Uterus (tissue), 2 donors: ENCODE measurements around the gene CHEK2.

Source experiments
- POLR2A ChIP-seq, 2 donors: fragments of 450-650 bp; IDR thresholded peaks; one replicate each; pipeline ENCODE4 v1.6.1; 2016; ENCODE audit warnings: antibody characterized with exemption in 2 of 2, mild to moderate bottlenecking in 1 of 2, moderate library complexity in 1 of 2
- TF ChIP-seq, protein P1 (sequence below), 4 experiments: fragments of 200-600 bp in 2 of 4; fragments of 450-650 bp in 2 of 4; sonication (generic) in 2 of 4; IDR thresholded peaks; one replicate each; pipeline ENCODE4 v1.5.1; 2016 to 2019; ENCODE audit warnings: antibody characterized with exemption in 4 of 4, mild to moderate bottlenecking in 2 of 4, moderate library complexity in 1 of 4

DNA sequence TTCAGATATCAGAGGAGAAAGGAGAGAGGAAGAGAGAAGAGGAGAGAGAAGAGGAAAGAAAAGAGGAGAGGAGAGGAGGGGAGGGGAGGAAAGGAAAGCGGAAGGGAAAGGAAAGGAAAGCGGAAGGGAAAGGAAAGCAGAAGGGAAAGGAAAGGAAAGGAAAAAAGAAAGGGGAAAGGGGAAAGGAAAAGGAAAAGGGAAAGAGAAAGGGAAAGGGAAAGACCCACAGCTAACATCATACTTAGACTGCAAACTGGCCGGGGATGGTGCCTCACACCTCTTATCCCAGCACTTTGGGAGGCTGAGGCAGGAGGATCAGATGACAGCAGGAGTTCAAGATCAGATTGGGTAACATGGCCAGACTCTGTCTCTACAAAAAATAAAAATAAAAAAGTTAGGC is 11.4 kb downstream of the CHEK2 start:
- TF ChIP-seq, protein P1, sequence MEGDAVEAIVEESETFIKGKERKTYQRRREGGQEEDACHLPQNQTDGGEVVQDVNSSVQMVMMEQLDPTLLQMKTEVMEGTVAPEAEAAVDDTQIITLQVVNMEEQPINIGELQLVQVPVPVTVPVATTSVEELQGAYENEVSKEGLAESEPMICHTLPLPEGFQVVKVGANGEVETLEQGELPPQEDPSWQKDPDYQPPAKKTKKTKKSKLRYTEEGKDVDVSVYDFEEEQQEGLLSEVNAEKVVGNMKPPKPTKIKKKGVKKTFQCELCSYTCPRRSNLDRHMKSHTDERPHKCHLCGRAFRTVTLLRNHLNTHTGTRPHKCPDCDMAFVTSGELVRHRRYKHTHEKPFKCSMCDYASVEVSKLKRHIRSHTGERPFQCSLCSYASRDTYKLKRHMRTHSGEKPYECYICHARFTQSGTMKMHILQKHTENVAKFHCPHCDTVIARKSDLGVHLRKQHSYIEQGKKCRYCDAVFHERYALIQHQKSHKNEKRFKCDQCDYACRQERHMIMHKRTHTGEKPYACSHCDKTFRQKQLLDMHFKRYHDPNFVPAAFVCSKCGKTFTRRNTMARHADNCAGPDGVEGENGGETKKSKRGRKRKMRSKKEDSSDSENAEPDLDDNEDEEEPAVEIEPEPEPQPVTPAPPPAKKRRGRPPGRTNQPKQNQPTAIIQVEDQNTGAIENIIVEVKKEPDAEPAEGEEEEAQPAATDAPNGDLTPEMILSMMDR (IDR thresholded peaks at IDR 0.05), result no peak
- no peak for TF ChIP-seq POLR2A (IDR thresholded peaks at IDR 0.05)
